ENCODE results near the gene SPATA22.
"Not testable (repeated sequence)": the region's sequence is repeated elsewhere in the genome, so short reads cannot be mapped to it uniquely, and the experiment has no call there.

Gene SPATA22

DNA sequence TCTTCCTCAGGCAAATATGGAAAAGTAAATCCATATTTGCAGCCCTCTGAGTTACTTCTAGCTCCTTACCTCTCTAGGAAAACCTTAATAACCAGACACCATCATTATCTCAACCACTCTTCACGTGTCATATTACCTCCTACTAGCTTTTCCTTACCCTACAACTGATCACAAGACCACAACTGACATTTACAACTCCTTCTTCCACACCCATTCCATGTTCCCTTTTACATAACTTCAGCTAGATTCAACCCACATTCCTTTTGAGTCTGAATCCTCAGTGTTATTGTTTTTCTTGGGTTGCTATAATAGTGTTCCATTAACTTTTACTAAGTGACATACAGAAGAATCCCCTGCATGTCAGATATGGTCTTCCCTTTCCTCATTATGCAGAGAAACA, 33.3 kb downstream of the SPATA22 start:
- Mint-ChIP-seq H3K36me3 (ENCODE audit: low read depth) (no peaks in the 10 kb centered on the region), H3K4me3 (no peak overlapping the region), H3K27ac (no peak overlapping the region), H3K4me1 (ENCODE audit: low read depth) (no peaks in the 10 kb centered on the region), H3K27me3 (ENCODE audit: low read depth) (peaks cover 6% of the 10 kb centered on the region), H3K9me3 (no peaks in the 10 kb centered on the region)
- no peak for DNase-seq (ENCODE audit: low spot score)

DNA sequence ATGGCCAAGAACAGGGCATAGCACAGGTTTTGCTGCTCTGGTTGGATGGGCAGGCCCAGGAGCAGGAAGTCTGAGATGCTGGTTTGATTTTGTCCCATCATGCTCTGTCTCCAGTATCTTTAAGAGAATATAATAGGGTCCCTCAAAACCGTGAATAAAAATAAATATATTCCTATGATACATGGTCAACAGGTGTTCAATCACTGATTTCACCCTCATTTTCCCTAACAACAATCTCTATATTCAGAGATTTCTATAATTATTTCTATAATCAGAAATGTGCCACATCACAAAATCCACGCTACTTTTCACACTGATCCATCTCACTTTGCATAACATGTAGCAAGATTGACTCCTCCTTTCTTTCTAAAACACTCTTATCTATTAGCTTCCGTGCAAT, 37.9 kb downstream of the SPATA22 start, which contains the start of gene OR1E2:
Gene OR1E2, minus strand, starts transcription at position 101 of the 400 bp plus-strand sequence. Its CDS starts 0 bp downstream, at position 101.
- H3K4me3 Mint-ChIP-seq: no peak within 1 kb of the TSS
- no peaks in the 10 kb centered on the region for H3K27me3 Mint-ChIP-seq (ENCODE audit: low read depth)
- no peaks in the 10 kb centered on the region for H3K9me3 Mint-ChIP-seq
- no peak for DNase-seq (ENCODE audit: low spot score)
- no peak within 1 kb of the TSS for H3K27ac Mint-ChIP-seq
- H3K36me3 Mint-ChIP-seq (ENCODE audit: low read depth): no peaks in the 10 kb centered on the region
- no peaks in the 10 kb centered on the region for H3K4me1 Mint-ChIP-seq (ENCODE audit: low read depth)

DNA sequence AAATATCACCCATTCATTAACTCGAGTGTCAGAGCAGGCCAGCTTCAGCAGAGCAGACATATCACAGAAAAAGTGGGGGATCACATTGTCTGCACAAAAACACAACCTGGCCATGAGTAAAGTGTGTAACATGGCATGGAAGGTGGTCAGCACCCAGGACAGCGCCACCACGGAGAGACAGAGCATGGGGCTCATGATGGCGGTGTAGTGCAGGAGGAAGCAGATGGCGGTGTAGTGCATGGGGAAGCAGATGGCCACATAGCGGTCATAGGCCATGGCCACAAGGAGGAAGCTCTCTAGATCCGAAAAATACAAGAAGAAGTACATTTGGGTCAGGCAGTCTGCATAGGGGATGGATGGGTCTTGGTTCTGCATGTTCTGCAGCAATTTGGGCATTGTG, 38.4 kb downstream of the SPATA22 start:
- not testable (repeated sequence) for DNase-seq (ENCODE audit: low spot score); H3K9me3 Mint-ChIP-seq; H3K36me3 Mint-ChIP-seq (ENCODE audit: low read depth); H3K4me1 Mint-ChIP-seq (ENCODE audit: low read depth); H3K4me3 Mint-ChIP-seq; H3K27me3 Mint-ChIP-seq (ENCODE audit: low read depth); H3K27ac Mint-ChIP-seq

DNA sequence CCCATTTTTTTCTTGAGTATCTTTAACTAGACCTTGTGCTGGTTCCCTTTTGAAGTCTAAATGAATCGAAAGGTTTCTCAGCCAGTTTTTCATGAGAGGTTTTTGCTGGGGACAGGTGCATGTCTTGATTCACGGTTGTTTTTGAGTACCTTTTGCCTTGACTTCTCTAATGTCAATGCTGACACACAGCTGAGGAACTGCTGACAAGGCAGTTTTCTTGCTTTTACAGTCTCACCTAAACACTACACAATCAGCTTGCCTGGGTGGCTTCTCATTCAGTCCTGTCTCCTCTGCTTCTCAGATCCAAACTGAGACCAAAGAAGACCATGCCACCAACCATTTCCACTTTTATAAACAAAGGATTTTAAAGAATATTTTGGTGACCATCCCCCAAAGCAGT, 53.4 kb downstream of the SPATA22 start:
- no peaks in the 10 kb centered on the region for H3K4me1 Mint-ChIP-seq (ENCODE audit: low read depth)
- H3K4me3 Mint-ChIP-seq: no peak overlapping the region
- no peak overlapping the region for H3K27ac Mint-ChIP-seq
- no peaks in the 10 kb centered on the region for H3K27me3 Mint-ChIP-seq (ENCODE audit: low read depth)
- H3K36me3 Mint-ChIP-seq (ENCODE audit: low read depth): no peaks in the 10 kb centered on the region
- H3K9me3 Mint-ChIP-seq: no peaks in the 10 kb centered on the region
- no peak for DNase-seq (ENCODE audit: low spot score)

DNA sequence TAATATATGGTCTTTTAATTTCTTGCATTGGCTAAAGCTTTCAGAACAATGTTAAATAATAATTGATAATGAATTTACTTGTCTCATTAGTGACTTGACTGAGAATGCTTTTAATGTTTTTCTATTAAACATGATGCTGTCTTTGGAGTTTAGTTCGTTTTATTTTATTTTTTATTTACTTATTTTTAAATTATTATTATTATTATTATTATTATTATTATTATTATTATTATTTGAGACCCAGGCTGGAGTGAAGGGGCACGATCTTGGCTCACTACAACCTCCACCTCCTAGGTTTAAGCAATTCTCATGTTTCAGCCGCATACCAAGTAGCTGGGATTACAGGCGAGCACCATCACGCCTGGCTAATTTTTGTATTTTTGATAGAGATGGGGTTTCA, 56.0 kb downstream of the SPATA22 start:
- Mint-ChIP-seq H3K4me1 (ENCODE audit: low read depth) (no peaks in the 10 kb centered on the region), H3K9me3 (no peaks in the 10 kb centered on the region), H3K27ac (no peak overlapping the region), H3K36me3 (ENCODE audit: low read depth) (no peaks in the 10 kb centered on the region), H3K4me3 (no peak overlapping the region), H3K27me3 (ENCODE audit: low read depth) (peaks cover 4% of the 10 kb centered on the region)
- no peak for DNase-seq (ENCODE audit: low spot score)

DNA sequence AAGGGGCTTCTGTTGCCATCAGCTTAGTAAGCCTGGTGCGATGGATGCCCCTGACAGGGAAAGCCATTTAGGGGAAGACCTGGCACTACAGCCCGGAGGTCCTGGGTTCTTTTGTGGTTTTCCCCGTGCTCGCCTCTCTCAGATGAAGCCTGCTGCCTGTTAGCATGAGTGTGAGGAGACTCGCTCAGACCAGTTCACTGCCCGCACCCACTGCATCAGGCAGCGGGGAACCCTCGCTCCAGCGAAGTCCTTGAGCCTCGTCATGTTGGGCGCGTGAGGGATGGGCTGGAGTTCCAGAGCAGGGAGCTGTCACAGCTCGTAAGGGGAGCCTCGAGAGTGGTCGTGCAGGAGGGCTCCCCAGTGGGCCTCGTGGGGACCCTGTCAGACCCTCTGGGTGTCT, 59.4 kb downstream of the SPATA22 start:
- H3K36me3 Mint-ChIP-seq (ENCODE audit: low read depth); H3K4me3 Mint-ChIP-seq: not testable (repeated sequence)

DNA sequence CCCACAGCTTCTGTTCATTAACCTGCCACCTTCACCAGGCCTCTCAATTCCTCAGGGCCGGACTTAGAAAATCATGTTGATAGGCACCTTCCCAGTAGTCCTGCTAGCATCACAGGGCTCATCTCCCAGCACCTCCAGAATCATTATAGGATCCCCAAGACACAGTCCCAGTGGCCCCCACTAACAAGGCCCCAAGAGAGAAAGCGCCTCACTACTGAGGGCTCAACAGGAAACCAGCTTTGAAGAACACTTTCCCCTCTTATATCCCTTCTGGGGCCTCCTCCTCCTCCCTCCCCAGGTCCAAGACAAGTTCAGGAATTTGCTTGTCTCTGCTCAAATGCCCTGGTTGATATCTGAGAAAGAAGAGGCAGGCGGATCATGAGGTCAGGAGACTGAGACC, 60.5 kb downstream of the SPATA22 start, which contains the start of gene OR3A3:
Gene OR3A3, plus strand, starts transcription at position 301 of the 400 bp plus-strand sequence.
- H3K9me3 Mint-ChIP-seq: peaks cover 16% of the 10 kb centered on the region
- H3K27me3 Mint-ChIP-seq (ENCODE audit: low read depth): peaks cover 4% of the 10 kb centered on the region
- DNase-seq (ENCODE audit: low spot score): no peak
- H3K4me1 Mint-ChIP-seq (ENCODE audit: low read depth): no peaks in the 10 kb centered on the region
- H3K36me3 Mint-ChIP-seq (ENCODE audit: low read depth): no peaks in the 10 kb centered on the region
- no peak within 1 kb of the TSS for H3K4me3 Mint-ChIP-seq
- no peak within 1 kb of the TSS for H3K27ac Mint-ChIP-seq

More for the DNA sequence above, 59.4 kb downstream of the SPATA22 start:
- not testable (repeated sequence) for H3K27me3 Mint-ChIP-seq (ENCODE audit: low read depth); H3K9me3 Mint-ChIP-seq; DNase-seq (ENCODE audit: low spot score); H3K27ac Mint-ChIP-seq; H3K4me1 Mint-ChIP-seq (ENCODE audit: low read depth)

DNA sequence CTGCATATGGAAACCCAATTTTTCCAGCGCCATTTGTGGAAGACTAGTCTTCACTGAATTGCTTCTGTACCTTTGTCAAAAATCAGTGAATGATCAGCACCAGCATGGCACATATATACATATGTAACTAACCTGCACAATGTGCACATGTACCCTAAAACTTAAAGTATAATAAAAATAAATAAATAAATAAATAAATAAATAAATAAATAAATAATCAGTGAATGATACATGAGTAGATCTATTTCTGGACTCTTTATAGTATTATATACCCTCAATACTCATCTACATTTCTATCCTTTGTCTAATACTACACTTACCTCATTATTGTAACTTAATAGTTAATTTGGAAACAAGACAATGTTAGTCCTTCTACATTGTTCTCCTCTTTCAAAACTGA, 67.8 kb downstream of the SPATA22 start:
- H3K9me3 Mint-ChIP-seq: peaks cover 17% of the 10 kb centered on the region
- H3K27ac Mint-ChIP-seq; H3K36me3 Mint-ChIP-seq (ENCODE audit: low read depth); H3K4me1 Mint-ChIP-seq (ENCODE audit: low read depth); H3K27me3 Mint-ChIP-seq (ENCODE audit: low read depth); DNase-seq (ENCODE audit: low spot score); H3K4me3 Mint-ChIP-seq: not testable (repeated sequence)

DNA sequence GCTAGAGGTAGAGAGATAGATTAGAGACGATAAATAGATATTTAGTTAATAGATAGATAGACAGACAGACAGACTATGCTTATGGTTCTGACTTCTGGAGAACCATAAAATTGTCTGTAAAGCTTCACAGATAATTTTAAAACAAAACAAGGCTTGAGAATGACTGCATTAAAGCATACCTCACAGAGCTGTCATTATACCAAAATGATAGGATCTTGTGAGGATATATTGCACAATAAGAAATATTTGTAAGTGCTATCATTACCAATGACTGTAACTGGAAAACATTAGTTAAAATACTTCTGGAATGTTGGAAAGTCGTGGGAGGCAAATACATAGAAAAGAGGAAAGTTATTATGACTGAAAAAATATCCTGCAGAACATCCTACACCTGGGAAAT, 69.8 kb downstream of the SPATA22 start:
- Mint-ChIP-seq H3K36me3 (ENCODE audit: low read depth) (no peaks in the 10 kb centered on the region), H3K27me3 (ENCODE audit: low read depth) (no peaks in the 10 kb centered on the region), H3K9me3 (peaks cover 7% of the 10 kb centered on the region), H3K27ac (no peak overlapping the region), H3K4me1 (ENCODE audit: low read depth) (no peaks in the 10 kb centered on the region), H3K4me3 (no peak overlapping the region)
- no peak for DNase-seq (ENCODE audit: low spot score)

DNA sequence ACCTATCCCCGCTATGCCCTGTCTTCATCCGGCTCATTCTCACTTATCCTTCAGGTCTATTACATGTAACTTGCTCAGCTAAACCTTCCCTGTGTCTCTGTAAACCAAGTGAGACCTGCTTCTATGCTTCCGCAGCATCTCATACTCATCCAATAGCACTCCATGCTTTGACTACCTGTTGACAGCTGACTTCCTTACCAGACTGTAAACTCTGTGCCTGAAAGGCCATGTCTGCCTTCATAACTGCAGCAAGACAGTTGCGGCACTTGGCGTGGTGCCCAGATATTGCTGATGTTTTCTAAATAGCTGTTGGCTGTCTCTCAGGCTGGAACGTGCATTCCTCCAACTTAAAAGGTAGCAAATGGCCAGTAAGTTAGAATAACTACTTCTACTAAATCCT, 71.6 kb downstream of the SPATA22 start:
- Mint-ChIP-seq H3K27me3 (ENCODE audit: low read depth) (no peaks in the 10 kb centered on the region), H3K36me3 (ENCODE audit: low read depth) (no peaks in the 10 kb centered on the region), H3K27ac (no peak overlapping the region), H3K4me3 (no peak overlapping the region), H3K4me1 (ENCODE audit: low read depth) (no peaks in the 10 kb centered on the region), H3K9me3 (no peaks in the 10 kb centered on the region)
- DNase-seq (ENCODE audit: low spot score): no peak

DNA sequence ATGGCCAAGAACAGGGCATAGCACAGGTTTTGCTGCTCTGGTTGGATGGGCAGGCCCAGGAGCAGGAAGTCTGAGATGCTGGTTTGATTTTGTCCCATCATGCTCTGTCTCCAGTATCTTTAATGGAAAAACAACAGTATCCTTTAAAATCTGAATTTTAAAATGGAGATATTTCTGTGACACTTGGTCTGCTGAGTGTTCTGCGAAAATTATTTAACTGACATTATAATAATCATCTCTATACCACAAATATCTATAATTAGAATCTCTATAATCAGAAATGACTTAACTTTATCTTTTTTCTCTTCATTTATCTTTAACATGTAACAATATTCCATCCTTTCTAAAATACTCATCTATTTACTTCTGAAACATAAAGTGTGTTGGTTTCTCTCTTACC, 73.3 kb downstream of the SPATA22 start, which contains the start of gene OR1E1:
Gene OR1E1, minus strand, starts transcription at position 101 of the 400 bp plus-strand sequence. Its CDS starts 0 bp downstream, at position 101.
- Mint-ChIP-seq H3K36me3 (ENCODE audit: low read depth) (no peaks in the 10 kb centered on the region), H3K4me3 (no peak within 1 kb of the TSS), H3K4me1 (ENCODE audit: low read depth) (no peaks in the 10 kb centered on the region), H3K27ac (no peak within 1 kb of the TSS), H3K27me3 (ENCODE audit: low read depth) (no peaks in the 10 kb centered on the region), H3K9me3 (no peaks in the 10 kb centered on the region)
- DNase-seq (ENCODE audit: low spot score): no peak

DNA sequence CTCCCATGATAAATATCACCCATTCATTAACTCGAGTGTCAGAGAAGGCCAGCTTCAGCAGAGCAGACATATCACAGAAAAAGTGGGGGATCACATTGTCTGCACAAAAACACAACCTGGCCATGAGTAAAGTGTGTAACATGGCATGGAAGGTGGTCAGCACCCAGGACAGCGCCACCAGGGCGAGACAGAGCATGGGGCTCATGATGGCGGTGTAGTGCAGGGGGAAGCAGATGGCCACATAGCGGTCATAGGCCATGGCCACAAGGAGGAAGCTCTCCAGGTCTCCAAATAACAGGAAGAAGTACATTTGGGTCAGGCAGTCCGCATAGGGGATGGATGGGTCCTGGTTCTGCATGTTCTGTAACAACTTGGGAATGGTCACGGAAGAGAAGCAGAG, 73.8 kb downstream of the SPATA22 start:
- DNase-seq (ENCODE audit: low spot score); H3K27ac Mint-ChIP-seq; H3K4me1 Mint-ChIP-seq (ENCODE audit: low read depth); H3K36me3 Mint-ChIP-seq (ENCODE audit: low read depth); H3K9me3 Mint-ChIP-seq; H3K4me3 Mint-ChIP-seq; H3K27me3 Mint-ChIP-seq (ENCODE audit: low read depth): not testable (repeated sequence)
